ENCODE results near the gene SAMD11.

SAMD11 gene

DNA sequence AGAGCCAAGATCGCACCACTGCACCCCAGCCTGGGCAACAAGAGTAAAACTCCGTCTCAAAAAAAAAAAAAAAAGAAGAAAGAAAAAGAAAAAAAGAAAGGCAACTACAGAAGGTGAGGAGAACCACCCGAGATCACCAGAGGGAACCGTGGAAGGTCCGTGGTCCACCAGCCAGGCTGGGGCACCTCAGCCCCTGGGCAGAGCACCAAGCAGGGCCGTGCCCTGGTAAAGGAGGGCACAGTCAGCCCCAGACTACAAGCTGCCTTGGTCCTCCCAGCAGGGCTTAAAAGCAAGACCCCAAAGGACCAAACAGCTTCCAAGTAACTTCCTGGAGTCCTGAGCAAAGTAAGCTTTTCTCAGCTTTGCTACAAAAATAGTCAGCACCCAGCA is 8.8 kb upstream of the SAMD11 start:
- no peak for TF ChIP-seq TEAD4 (IDR thresholded peaks at IDR 0.05)
- no peak for TF ChIP-seq TAF1 (IDR thresholded peaks at IDR 0.05; ENCODE audit: low read depth)
- no peak for TF ChIP-seq FOXM1 (IDR thresholded peaks at IDR 0.05; ENCODE audit: borderline replicate concordance, low read depth)
- no peak for TF ChIP-seq TCF12 (IDR thresholded peaks at IDR 0.05; ENCODE audit: low read depth)
- TF ChIP-seq RAD21 (IDR thresholded peaks at IDR 0.05; ENCODE audit: low read depth) = no peak
- no peak for TF ChIP-seq ZBTB7A (IDR thresholded peaks at IDR 0.05; ENCODE audit: low read depth)

GRCh38 chr1:915295-916172 is 8.2 kb upstream of the SAMD11 start:
- no peak for TF ChIP-seq TCF12 (IDR thresholded peaks at IDR 0.05; ENCODE audit: low read depth)
- TF ChIP-seq EP300 (IDR thresholded peaks at IDR 0.05; ENCODE audit: borderline replicate concordance) = no peak
- no peak for TF ChIP-seq EGR1 (IDR thresholded peaks at IDR 0.05)
- no peak for TF ChIP-seq RAD21 (IDR thresholded peaks at IDR 0.05; ENCODE audit: low read depth)
- TF ChIP-seq, protein P1, sequence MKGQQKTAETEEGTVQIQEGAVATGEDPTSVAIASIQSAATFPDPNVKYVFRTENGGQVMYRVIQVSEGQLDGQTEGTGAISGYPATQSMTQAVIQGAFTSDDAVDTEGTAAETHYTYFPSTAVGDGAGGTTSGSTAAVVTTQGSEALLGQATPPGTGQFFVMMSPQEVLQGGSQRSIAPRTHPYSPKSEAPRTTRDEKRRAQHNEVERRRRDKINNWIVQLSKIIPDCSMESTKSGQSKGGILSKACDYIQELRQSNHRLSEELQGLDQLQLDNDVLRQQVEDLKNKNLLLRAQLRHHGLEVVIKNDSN (IDR thresholded peaks at IDR 0.05) = no peak
- no peak for TF ChIP-seq TAF1 (IDR thresholded peaks at IDR 0.05; ENCODE audit: low read depth)
- no peak for TF ChIP-seq REST (IDR thresholded peaks at IDR 0.05; ENCODE audit: low read depth)
- TF ChIP-seq FOXM1 (IDR thresholded peaks at IDR 0.05; ENCODE audit: borderline replicate concordance, low read depth) = no peak
- TF ChIP-seq CEBPB (IDR thresholded peaks at IDR 0.05) = no peak
- TF ChIP-seq CREB1 (IDR thresholded peaks at IDR 0.05; ENCODE audit: low read depth) = no peak
- TF ChIP-seq, protein P2, sequence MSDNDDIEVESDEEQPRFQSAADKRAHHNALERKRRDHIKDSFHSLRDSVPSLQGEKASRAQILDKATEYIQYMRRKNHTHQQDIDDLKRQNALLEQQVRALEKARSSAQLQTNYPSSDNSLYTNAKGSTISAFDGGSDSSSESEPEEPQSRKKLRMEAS (IDR thresholded peaks at IDR 0.05) = no peak
- TF ChIP-seq ZBTB7A (IDR thresholded peaks at IDR 0.05; ENCODE audit: low read depth) = no peak
- TF ChIP-seq YY1 (IDR thresholded peaks at IDR 0.05; ENCODE audit: low read depth) = no peak
- TF ChIP-seq TEAD4 (IDR thresholded peaks at IDR 0.05) = no peak
- TF ChIP-seq NFIC (IDR thresholded peaks at IDR 0.05) = no peak

GRCh38 chr1:916173-917075 is 7.3 kb upstream of the SAMD11 start:
- no peak for TF ChIP-seq NFIC (IDR thresholded peaks at IDR 0.05)
- TF ChIP-seq, protein P1 (IDR thresholded peaks at IDR 0.05) = no peak
- TF ChIP-seq TEAD4 (IDR thresholded peaks at IDR 0.05) = no peak
- TF ChIP-seq FOXM1 (IDR thresholded peaks at IDR 0.05; ENCODE audit: borderline replicate concordance, low read depth) = no peak
- TF ChIP-seq REST (IDR thresholded peaks at IDR 0.05; ENCODE audit: low read depth) = no peak
- no peak for TF ChIP-seq RAD21 (IDR thresholded peaks at IDR 0.05; ENCODE audit: low read depth)
- TF ChIP-seq EP300 (IDR thresholded peaks at IDR 0.05; ENCODE audit: borderline replicate concordance) = no peak
- TF ChIP-seq TCF12 (IDR thresholded peaks at IDR 0.05; ENCODE audit: low read depth) = no peak
- TF ChIP-seq TAF1 (IDR thresholded peaks at IDR 0.05; ENCODE audit: low read depth) = no peak
- TF ChIP-seq CREB1 (IDR thresholded peaks at IDR 0.05; ENCODE audit: low read depth) = no peak
- TF ChIP-seq, protein P2 (IDR thresholded peaks at IDR 0.05) = no peak
- no peak for TF ChIP-seq ZBTB7A (IDR thresholded peaks at IDR 0.05; ENCODE audit: low read depth)
- TF ChIP-seq CEBPB (IDR thresholded peaks at IDR 0.05) = no peak
- no peak for TF ChIP-seq YY1 (IDR thresholded peaks at IDR 0.05; ENCODE audit: low read depth)

- TF ChIP-seq TCF12 (IDR thresholded peaks at IDR 0.05; ENCODE audit: low read depth) (no peak), CREB1 (IDR thresholded peaks at IDR 0.05; ENCODE audit: low read depth) (no peak), CEBPB (IDR thresholded peaks at IDR 0.05) (no peak), EGR1 (IDR thresholded peaks at IDR 0.05) (no peak), RAD21 (IDR thresholded peaks at IDR 0.05; ENCODE audit: low read depth) (no peak)
- TF ChIP-seq, protein P1 (IDR thresholded peaks at IDR 0.05) = no peak
These were observed 6.7 kb upstream of the SAMD11 start for GRCh38 chr1:917076-917459.
